Astrocyte of the hippocampus (primary cell): ENCODE measurements around the gene GPR160.
A peak's percentile ranks its signal among the peaks of the same experiment; 100 is the strongest.

ENCODE experiments used
- DNase-seq: peaks from one replicate; pipeline ENCODE4 v3.0.0; 2011; ENCODE audit warnings: low read depth, low spot score

The GPR160 gene

GRCh38 chr3:170027233-170028102 lies 10.3 kb upstream of the GPR160 start:
- DNase-seq, result no peak

- DNase-seq, result no peak
These were observed 4.3 kb upstream of the GPR160 start for GRCh38 chr3:170033489-170033888.

- peak; percentile 9 for DNase-seq
These were observed 777 bp downstream of the GPR160 start for GRCh38 chr3:170038434-170039110.

GRCh38 chr3:170040418-170040817 lies 2.6 kb downstream of the GPR160 start:
- DNase-seq, result no peak

GRCh38 chr3:170043506-170043905 lies 5.7 kb downstream of the GPR160 start:
- DNase-seq, result no peak

GRCh38 chr3:170044271-170044670 lies 6.5 kb downstream of the GPR160 start:
- no peak for DNase-seq

- DNase-seq, result no peak
These were observed 7.0 kb downstream of the GPR160 start for GRCh38 chr3:170044795-170045244.

- DNase-seq, result no peak
These were observed 8.7 kb downstream of the GPR160 start for GRCh38 chr3:170046269-170047132.

GRCh38 chr3:170047133-170047404 lies 9.3 kb downstream of the GPR160 start:
- DNase-seq, result no peak

- DNase-seq, result peak; percentile 15
These were observed 11.6 kb downstream of the GPR160 start for GRCh38 chr3:170049146-170050000.

GRCh38 chr3:170050753-170051152 lies 13.0 kb downstream of the GPR160 start:
- no peak for DNase-seq

GRCh38 chr3:170052398-170052797 lies 14.6 kb downstream of the GPR160 start:
- DNase-seq, result no peak

- no peak for DNase-seq
These were observed 16.4 kb downstream of the GPR160 start for GRCh38 chr3:170054204-170054603.

GRCh38 chr3:170055209-170055608 lies 17.4 kb downstream of the GPR160 start:
- DNase-seq, result peak; percentile 48

- no peak for DNase-seq
These were observed 19.1 kb downstream of the GPR160 start for GRCh38 chr3:170056710-170057454.

GRCh38 chr3:170057550-170057949 lies 19.8 kb downstream of the GPR160 start:
- DNase-seq, result no peak

GRCh38 chr3:170058127-170058526 lies 20.3 kb downstream of the GPR160 start:
- DNase-seq, result no peak

- DNase-seq, result no peak
These were observed 21.7 kb downstream of the GPR160 start for GRCh38 chr3:170059447-170059846.

- DNase-seq, result no peak
These were observed 24.3 kb downstream of the GPR160 start for GRCh38 chr3:170062068-170062467.

- no peak for DNase-seq
These were observed 25.0 kb downstream of the GPR160 start for GRCh38 chr3:170062769-170063168.

- DNase-seq, result no peak
These were observed 25.9 kb downstream of the GPR160 start for GRCh38 chr3:170063691-170064090.
